Karpas-422 (cell line): Measurements from ENCODE around the gene FGB. TPM values are rescaled to one million over a fixed set of nuclear protein-coding genes. Genes with fewer than 3 reads are reported as not detected.

Experiments
- DNase-seq: peaks from one replicate; pipeline ENCODE4 v3.0.0-alpha.2; 2015
- H2AFZ ChIP-seq: fragments of 200-600 bp; sonication (generic); 2 replicates; pipeline ENCODE4 v1.6.1; 2014; ENCODE audit warnings: antibody characterized with exemption, low read length, mixed read lengths
- H3K27ac ChIP-seq: fragments of 200-600 bp; sonication (generic); 2 replicates; pipeline ENCODE4 v1.5.1; 2014; ENCODE audit warnings: mild to moderate bottlenecking, low read length, moderate library complexity
- H3K27me3 ChIP-seq: fragments of 200-600 bp; sonication (generic); 2 replicates; pipeline ENCODE4 v1.6.1; 2014; ENCODE audit warnings: low read length, mixed read lengths
- H3K36me3 ChIP-seq: fragments of 200-600 bp; sonication (generic); 2 replicates; pipeline ENCODE4 v1.6.1; 2014; ENCODE audit warnings: low read length, mixed read lengths; ENCODE audit not compliant: insufficient read depth
- H3K4me1 ChIP-seq: fragments of 200-600 bp; sonication (generic); 2 replicates; pipeline ENCODE4 v1.6.1; 2014; ENCODE audit warnings: mild to moderate bottlenecking, low read length, mixed read lengths
- H3K4me2 ChIP-seq: fragments of 200-600 bp; sonication (generic); 2 replicates; pipeline ENCODE4 v1.6.1; 2014; ENCODE audit warnings: low read length, low read depth, mild to moderate bottlenecking; ENCODE audit not compliant: poor library complexity, severe bottlenecking
- H3K4me3 ChIP-seq: fragments of 200-600 bp; sonication (generic); 2 replicates; pipeline ENCODE4 v1.5.1; 2014; ENCODE audit warnings: mild to moderate bottlenecking, antibody characterized with exemption, low read length, mixed read lengths
- H3K79me2 ChIP-seq: fragments of 200-600 bp; sonication (generic); 2 replicates; pipeline ENCODE4 v1.6.1; 2014; ENCODE audit warnings: mild to moderate bottlenecking, low read length, mixed read lengths
- H3K9ac ChIP-seq: fragments of 200-600 bp; sonication (generic); 2 replicates; pipeline ENCODE4 v1.6.0; 2014; ENCODE audit warnings: low read length
- H3K9me2 ChIP-seq: fragments of 200-600 bp; sonication (generic), shearing (Covaris generic); replicated peaks from 2 replicates; pipeline ENCODE4 v1.6.0; 2014; ENCODE audit warnings: mild to moderate bottlenecking, low read length, moderate library complexity; ENCODE audit not compliant: insufficient read depth
- H3K9me3 ChIP-seq: fragments of 300-700, 200-600 bp; sonication (generic); 2 replicates; pipeline ENCODE4 v1.6.1; 2014; ENCODE audit warnings: low read length, mixed read lengths
- H4K20me1 ChIP-seq: fragments of 200-600 bp; sonication (generic); 2 replicates; pipeline ENCODE4 v1.6.1; 2014; ENCODE audit warnings: mild to moderate bottlenecking, antibody characterized with exemption, low read length, low read depth; ENCODE audit not compliant: insufficient read depth
- total RNA-seq: library from RNA; depleted of rRNA; stranded (reverse); fragments of >200 nt; shearing (Covaris generic); gene quantifications from 2 replicates; pipeline ENCODE4 v1.2.3, GENCODE V29; 2014; ENCODE audit warnings: low replicate concordance

FGB gene
- total RNA-seq, 1 experiment from 2014 or later = not detected

DNA sequence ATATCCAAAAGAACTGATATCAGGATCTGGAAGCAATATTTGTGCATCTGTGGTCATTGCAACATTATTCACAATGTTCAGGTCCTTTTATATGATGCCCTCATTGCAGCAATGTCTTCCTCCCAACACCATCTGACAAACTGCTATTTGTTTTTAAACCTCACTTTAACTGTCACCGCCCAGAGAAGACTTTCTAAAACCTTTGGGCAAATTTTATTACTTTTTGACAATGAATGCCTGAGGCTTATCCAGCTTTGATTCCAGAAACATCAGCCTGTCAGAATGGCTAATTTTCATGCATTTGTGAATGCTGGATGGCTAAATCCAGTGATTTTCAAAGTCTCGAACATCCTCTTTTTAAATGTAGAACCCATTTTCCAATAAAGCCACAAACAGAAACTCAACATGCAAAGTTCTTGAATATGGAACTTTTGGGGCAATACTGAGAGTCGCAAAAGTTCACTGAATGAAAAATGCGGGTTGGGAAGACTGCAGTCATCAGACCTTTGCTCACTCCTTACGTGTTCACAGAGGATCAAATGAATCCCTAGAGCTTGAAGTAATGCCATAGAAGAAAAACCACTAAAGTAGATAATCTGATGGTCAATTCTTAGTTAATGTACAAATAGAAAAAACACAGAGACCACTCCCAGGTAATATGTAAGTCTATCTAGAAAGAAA is 10.5 kb downstream of the FGB start:
- no peak for DNase-seq

DNA sequence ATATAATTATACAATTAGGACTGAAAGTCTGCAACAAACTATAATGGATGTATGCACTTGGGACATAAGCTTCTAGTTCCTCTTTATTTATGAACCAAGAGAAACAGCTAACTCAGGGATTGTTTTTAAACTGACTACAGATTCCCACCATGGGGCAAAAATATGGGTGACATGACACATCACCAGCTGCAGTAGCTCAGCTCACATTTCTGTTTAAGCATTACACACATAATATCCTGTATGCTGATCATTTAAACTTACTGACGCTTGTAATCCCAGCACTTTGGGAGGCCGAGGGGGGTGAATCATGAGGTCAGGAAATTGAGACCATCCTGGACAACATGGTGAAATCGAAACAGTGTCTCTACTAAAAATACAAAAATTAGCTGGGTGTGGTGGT is 11.5 kb downstream of the FGB start:
- Histone ChIP-seq H3K9ac (no peak overlapping the region), H2AFZ (no peak overlapping the region), H3K4me3 (no peak overlapping the region)

More for the DNA sequence above, 10.5 kb downstream of the FGB start:
- Histone ChIP-seq H3K4me3 (no peak overlapping the region), H3K4me2 (no peak overlapping the region), H3K36me3 (no peaks in the 10 kb centered on the region), H3K27me3 (no peaks in the 10 kb centered on the region; the same call in 1 of the 2 replicates), H3K4me1 (no peaks in the 10 kb centered on the region), H3K9me3 (no peaks in the 10 kb centered on the region), H4K20me1 (no peaks in the 10 kb centered on the region), H2AFZ (no peak overlapping the region), H3K9me2 (no peaks in the 10 kb centered on the region), H3K27ac (no peak overlapping the region), H3K79me2 (no peaks in the 10 kb centered on the region), H3K9ac (no peak overlapping the region)

DNA sequence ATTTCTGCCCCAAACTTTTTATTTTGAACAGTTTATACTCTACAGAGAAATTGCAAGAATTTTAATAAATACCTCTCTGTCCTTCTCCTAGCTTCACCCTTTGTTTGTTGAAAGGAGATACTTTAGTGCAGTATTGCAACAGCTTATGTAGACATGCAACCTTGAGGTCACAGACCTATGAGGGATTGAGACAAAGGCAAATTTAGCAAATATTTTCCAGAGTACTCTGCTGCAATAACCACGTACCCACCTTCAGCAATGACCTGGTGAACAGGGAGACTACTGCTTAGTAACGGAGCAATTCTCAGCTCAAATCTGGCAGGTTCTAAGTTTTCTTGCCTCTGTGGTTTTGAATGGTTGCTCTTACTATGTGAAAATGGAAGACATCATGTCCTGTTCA is 14.5 kb downstream of the FGB start:
- Histone ChIP-seq H3K9me2 (no peaks in the 10 kb centered on the region), H3K36me3 (no peaks in the 10 kb centered on the region), H3K4me1 (no peaks in the 10 kb centered on the region), H3K4me2 (no peak overlapping the region), H3K9ac (no peak overlapping the region), H4K20me1 (no peaks in the 10 kb centered on the region), H3K4me3 (no peak overlapping the region), H3K27ac (no peak overlapping the region), H3K27me3 (no peaks in the 10 kb centered on the region; the same call in 1 of the 2 replicates), H2AFZ (no peak overlapping the region), H3K79me2 (no peaks in the 10 kb centered on the region), H3K9me3 (no peaks in the 10 kb centered on the region)
- no peak for DNase-seq

More for the DNA sequence above, 11.5 kb downstream of the FGB start:
- no peak for DNase-seq
- no peaks in the 10 kb centered on the region for H3K79me2 ChIP-seq
- no peaks in the 10 kb centered on the region for H3K9me3 ChIP-seq
- H3K27ac ChIP-seq = no peak overlapping the region
- no peaks in the 10 kb centered on the region for H3K9me2 ChIP-seq
- no peak overlapping the region for H3K4me2 ChIP-seq
- H3K27me3 ChIP-seq = no peaks in the 10 kb centered on the region; the same call in 1 of the 2 replicates
- no peaks in the 10 kb centered on the region for H4K20me1 ChIP-seq
- H3K4me1 ChIP-seq = no peaks in the 10 kb centered on the region
- no peaks in the 10 kb centered on the region for H3K36me3 ChIP-seq

DNA sequence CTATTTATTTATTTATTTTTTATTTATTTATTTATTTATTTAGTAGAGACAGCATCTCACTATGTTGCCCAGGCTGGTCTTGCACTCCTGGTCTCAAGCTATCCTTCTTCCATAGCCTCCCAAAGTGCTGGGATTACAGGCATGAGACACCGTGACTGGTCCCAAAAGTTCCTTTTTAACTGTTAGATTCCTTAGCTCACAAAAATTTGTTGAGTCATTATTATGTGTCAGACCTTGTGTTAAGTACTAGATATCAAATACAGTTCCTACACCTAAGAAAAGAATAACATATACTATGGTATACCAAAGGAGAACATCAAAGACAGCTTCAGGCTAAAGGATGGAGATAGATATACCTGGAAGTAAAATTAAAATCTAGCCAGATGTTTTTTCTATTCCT is 16.1 kb downstream of the FGB start:
- Histone ChIP-seq H3K9ac (no peak overlapping the region), H3K9me3 (no peaks in the 10 kb centered on the region), H3K4me2 (no peak overlapping the region), H2AFZ (no peak overlapping the region), H3K36me3 (no peaks in the 10 kb centered on the region), H3K9me2 (no peaks in the 10 kb centered on the region), H3K27ac (no peak overlapping the region), H3K79me2 (no peaks in the 10 kb centered on the region), H4K20me1 (no peaks in the 10 kb centered on the region), H3K27me3 (no peaks in the 10 kb centered on the region; the same call in 1 of the 2 replicates), H3K4me3 (no peak overlapping the region), H3K4me1 (no peaks in the 10 kb centered on the region)
- DNase-seq = no peak

DNA sequence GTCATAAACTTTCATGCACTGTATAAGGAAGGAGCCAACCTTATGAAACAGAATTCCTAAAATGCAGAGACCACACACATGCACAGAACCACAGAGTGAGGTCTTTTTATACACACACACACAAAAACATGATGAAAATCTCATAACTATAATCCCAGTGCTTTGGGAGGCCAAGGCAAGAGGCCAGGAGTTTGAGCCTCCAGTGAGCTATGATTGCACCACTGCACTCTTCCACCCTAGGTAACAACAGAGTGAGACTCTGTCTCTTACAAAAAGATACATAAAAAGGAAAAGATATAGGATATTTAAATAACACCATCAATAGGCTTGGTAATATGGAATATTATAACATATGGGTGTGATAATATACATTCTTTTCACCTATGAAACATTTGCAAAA is 17.1 kb downstream of the FGB start:
- H3K4me1 ChIP-seq = no peaks in the 10 kb centered on the region
- H3K9ac ChIP-seq = no peak overlapping the region
- H4K20me1 ChIP-seq = no peaks in the 10 kb centered on the region
- H3K9me3 ChIP-seq = no peaks in the 10 kb centered on the region
- no peak overlapping the region for H3K27ac ChIP-seq
- DNase-seq = no peak
- H3K27me3 ChIP-seq = no peaks in the 10 kb centered on the region; the same call in 1 of the 2 replicates
- no peak overlapping the region for H3K4me2 ChIP-seq
- no peak overlapping the region for H3K4me3 ChIP-seq
- H2AFZ ChIP-seq = no peak overlapping the region
- H3K79me2 ChIP-seq = no peaks in the 10 kb centered on the region
- no peaks in the 10 kb centered on the region for H3K9me2 ChIP-seq
- H3K36me3 ChIP-seq = no peaks in the 10 kb centered on the region

DNA sequence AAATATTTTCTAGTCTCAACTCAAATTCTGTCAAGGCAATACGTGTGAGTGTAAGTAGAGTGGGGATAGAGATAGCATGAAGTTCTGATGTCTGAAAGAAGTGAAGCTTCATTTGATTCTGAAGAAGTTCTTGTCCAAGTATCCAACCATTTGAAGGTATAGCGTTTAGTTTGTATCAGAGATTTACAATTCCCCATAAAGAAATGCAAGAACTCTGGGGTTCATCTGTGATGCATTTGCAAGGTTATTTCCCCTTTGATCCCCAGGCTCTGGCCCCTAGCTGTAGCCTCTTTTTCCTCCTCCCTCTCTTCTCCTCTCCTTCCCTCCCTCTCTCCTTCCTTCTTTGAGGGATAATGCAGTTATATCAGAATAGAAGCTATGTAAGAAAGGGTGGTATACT is 19.9 kb downstream of the FGB start:
- no peaks in the 10 kb centered on the region for H3K79me2 ChIP-seq
- no peak overlapping the region for H2AFZ ChIP-seq
- H4K20me1 ChIP-seq = no peaks in the 10 kb centered on the region
- no peaks in the 10 kb centered on the region; the same call in none of the 2 replicates for H3K27me3 ChIP-seq
- no peak overlapping the region for H3K4me2 ChIP-seq
- H3K4me1 ChIP-seq = no peaks in the 10 kb centered on the region
- no peaks in the 10 kb centered on the region for H3K36me3 ChIP-seq
- no peak overlapping the region for H3K4me3 ChIP-seq
- H3K9ac ChIP-seq = no peak overlapping the region
- no peak overlapping the region for H3K27ac ChIP-seq
- no peaks in the 10 kb centered on the region for H3K9me3 ChIP-seq
- DNase-seq = no peak
- no peaks in the 10 kb centered on the region for H3K9me2 ChIP-seq

DNA sequence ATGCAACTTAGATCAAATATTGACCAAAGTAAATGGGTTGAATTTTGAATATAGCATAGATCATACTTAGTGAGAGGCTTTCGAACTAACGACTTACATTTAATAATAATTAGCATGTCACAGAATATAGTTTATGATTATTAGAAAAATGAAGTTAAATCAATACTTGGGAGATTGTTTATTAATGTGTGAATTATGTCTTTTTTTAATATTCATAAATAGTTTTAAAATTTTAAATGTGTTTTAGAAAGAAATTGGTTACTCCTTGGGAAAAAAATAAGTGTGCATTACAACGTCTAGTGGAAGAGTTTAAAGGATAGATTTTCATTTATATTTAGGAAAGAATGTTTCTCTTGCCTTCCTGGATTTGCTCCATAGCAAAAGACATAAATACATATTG is 20.4 kb downstream of the FGB start:
- Histone ChIP-seq H3K9me2 (no peaks in the 10 kb centered on the region), H3K4me1 (no peaks in the 10 kb centered on the region), H3K79me2 (no peaks in the 10 kb centered on the region), H3K36me3 (no peaks in the 10 kb centered on the region), H3K27me3 (no peaks in the 10 kb centered on the region; the same call in none of the 2 replicates), H3K27ac (no peak overlapping the region), H4K20me1 (no peaks in the 10 kb centered on the region), H3K4me3 (no peak overlapping the region), H2AFZ (no peak overlapping the region), H3K4me2 (no peak overlapping the region), H3K9me3 (no peaks in the 10 kb centered on the region), H3K9ac (no peak overlapping the region)
- no peak for DNase-seq

DNA sequence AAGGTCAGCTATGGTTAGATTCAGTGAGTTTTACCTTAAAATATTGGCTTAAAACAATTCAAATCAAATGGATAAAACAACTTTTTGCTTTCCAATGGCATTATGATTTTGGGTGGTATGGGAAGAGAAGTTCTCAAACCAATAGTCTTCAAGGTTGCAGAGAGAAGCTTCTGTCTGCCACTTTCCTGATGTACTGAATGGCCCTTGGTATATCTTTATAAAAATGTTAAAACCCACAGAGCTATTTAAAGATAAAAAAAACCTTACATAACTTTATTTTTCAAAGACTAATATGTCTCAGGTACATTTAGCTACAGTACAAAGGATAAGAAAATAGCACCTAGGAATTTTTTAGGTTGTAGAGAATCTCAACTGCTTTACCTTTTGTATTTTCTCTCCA is 20.9 kb downstream of the FGB start:
- no peaks in the 10 kb centered on the region for H4K20me1 ChIP-seq
- no peaks in the 10 kb centered on the region for H3K36me3 ChIP-seq
- H3K4me1 ChIP-seq = no peaks in the 10 kb centered on the region
- no peaks in the 10 kb centered on the region for H3K9me3 ChIP-seq
- no peak for DNase-seq
- no peak overlapping the region for H3K4me2 ChIP-seq
- no peak overlapping the region for H3K9ac ChIP-seq
- H3K9me2 ChIP-seq = no peaks in the 10 kb centered on the region
- no peak overlapping the region for H3K4me3 ChIP-seq
- H3K79me2 ChIP-seq = no peaks in the 10 kb centered on the region
- H2AFZ ChIP-seq = no peak overlapping the region
- H3K27ac ChIP-seq = no peak overlapping the region
- no peaks in the 10 kb centered on the region; the same call in none of the 2 replicates for H3K27me3 ChIP-seq
